GM12878 (cell line): ENCODE results near the gene ASCC3.

ENCODE experiments used
- ATF3 ChIP-seq: IDR thresholded peaks from 2 replicates; pipeline ENCODE4 v1.6.1; 2011; ENCODE audit warnings: low read depth, mild to moderate bottlenecking, low read length, moderate library complexity, borderline replicate concordance; ENCODE audit errors: extremely low read depth
- CTCF ChIP-seq, 3 experiments: IDR thresholded peaks in 2 of 3; conservative IDR thresholded peaks in 1 of 3; 2 replicates each; pipeline ENCODE4 v1.5.1; 2011; ENCODE audit warnings: low read depth in 3 of 3, low read length in 3 of 3, mild to moderate bottlenecking in 3 of 3, control low read depth in 2 of 3, moderate library complexity in 2 of 3, inconsistent platforms in 1 of 3, mixed read lengths in 1 of 3; ENCODE audit not compliant: control insufficient read depth in 2 of 3, insufficient read depth in 1 of 3; ENCODE audit errors: extremely low read depth in 1 of 3
- EP300 ChIP-seq, 2 experiments: fragments of 150-350 bp in 1 of 2; IDR thresholded peaks; 2 replicates each; pipeline ENCODE4 v1.6.1; 2011 to 2012; ENCODE audit warnings: low read depth in 2 of 2, low read length in 2 of 2, borderline replicate concordance in 1 of 2, improper control_type of control experiment in 1 of 2, inconsistent platforms in 1 of 2; ENCODE audit not compliant: control insufficient read depth in 1 of 2
- EZH2 ChIP-seq: IDR thresholded peaks from 2 replicates; pipeline ENCODE4 v1.6.1; 2012; ENCODE audit warnings: low read depth, mild to moderate bottlenecking, control low read depth, inconsistent platforms, low read length, borderline replicate concordance; ENCODE audit not compliant: control insufficient read depth
- GABPA ChIP-seq: IDR thresholded peaks from 2 replicates; pipeline ENCODE4 v1.6.1; 2014; ENCODE audit warnings: antibody characterized with exemption, low read depth, mild to moderate bottlenecking, inconsistent platforms
- MLLT1 ChIP-seq: fragments of 450-650 bp; IDR thresholded peaks from 2 replicates; pipeline ENCODE4 v1.6.1; 2016; ENCODE audit warnings: mild to moderate bottlenecking
- NR2C2 ChIP-seq: IDR thresholded peaks from 2 replicates; pipeline ENCODE4 v1.6.1; 2011; ENCODE audit warnings: borderline replicate concordance, low read depth; ENCODE audit not compliant: control insufficient read depth, insufficient read length
- POLR2A ChIP-seq: IDR thresholded peaks from 2 replicates; pipeline ENCODE4 v1.6.1; 2011; ENCODE audit warnings: low read depth, mild to moderate bottlenecking, low read length
- ZSCAN29 ChIP-seq: fragments of 450-650 bp; IDR thresholded peaks from 2 replicates; pipeline ENCODE4 v1.6.1; 2017; ENCODE audit warnings: mild to moderate bottlenecking, moderate library complexity

- TF ChIP-seq POLR2A, result no peak
- TF ChIP-seq EP300 (IDR thresholded peaks at IDR 0.05; ENCODE audit: borderline replicate concordance in 1 of 2, control insufficient read depth in 1 of 2, low read depth in 2 of 2, low read length in 2 of 2), result no peak
- no peak for TF ChIP-seq ATF3
- TF ChIP-seq ZSCAN29, result no peak
- TF ChIP-seq CTCF (IDR thresholded peaks at IDR 0.05 in 2 of 3, conservative IDR thresholded peaks at IDR 0.05 in 1 of 3; ENCODE audit: control insufficient read depth in 2 of 3, extremely low read depth in 1 of 3, insufficient read depth in 1 of 3, low read depth in 3 of 3, low read length in 3 of 3), result no peak
- no peak for TF ChIP-seq NR2C2
- TF ChIP-seq MLLT1, result no peak
- no peak for TF ChIP-seq EZH2
- TF ChIP-seq GABPA, result no peak
Measured at GRCh38 chr6:100920028-100920605, 39.0 kb upstream of the ASCC3 start.
